IMR-90 (cell line): Measurements from ENCODE around the gene STON2. TPM values are rescaled to one million over a fixed set of nuclear protein-coding genes. Genes with fewer than 3 reads are reported as not detected.

ENCODE experiments used
- ATAC-seq: fragments of 200-7000 bp; cut with Tn5 transposase; 2 replicates; pipeline ENCODE4 v1.9.1; 2020; ENCODE audit warnings: low read depth, mild to moderate bottlenecking, moderate library complexity
- BruUV-seq: library from RNA; stranded (reverse); fragments of 400-500 nt; replicated peaks from 2 replicates; lab custom pipeline; 2021; lab: Mats Ljungman, UMichigan
- CTCF ChIA-PET: fragments of 300-600 bp; formaldehyde crosslinking; extraction: SDS; loops from one replicate; lab custom pipeline; 2021; ENCODE audit warnings: antibody characterized with exemption; lab: Yijun Ruan, JAX
- POLR2A ChIA-PET: fragments of 300-600 bp; sonication (Branson Sonifier 250); formaldehyde crosslinking; loops from one replicate; lab custom pipeline; 2022; ENCODE audit warnings: antibody characterized with exemption; ENCODE audit not compliant: unreplicated experiment; lab: Charles Lee
- DNase-seq: peaks from one replicate; pipeline ENCODE4 v3.0.0; 2013
- H2AFZ ChIP-seq: replicated peaks from 2 replicates; pipeline ENCODE3; 2013; ENCODE audit warnings: low read length, mild to moderate bottlenecking; ENCODE audit not compliant: poor library complexity
- H2AK5ac ChIP-seq: 2 replicates; pipeline ENCODE4 v1.6.1; 2013; ENCODE audit warnings: low read depth, low read length, inconsistent platforms
- H2AK9ac ChIP-seq: replicated peaks from 2 replicates; pipeline ENCODE3; 2013; ENCODE audit warnings: mild to moderate bottlenecking, low read depth, low read length, moderate library complexity; ENCODE audit not compliant: poor library complexity
- H2BK120ac ChIP-seq: 2 replicates; pipeline ENCODE4 v1.6.1; 2013; ENCODE audit warnings: low read depth, low read length, inconsistent platforms
- H2BK15ac ChIP-seq: 3 replicates; pipeline ENCODE4 v1.6.1; 2013; ENCODE audit warnings: low read depth, low read length, inconsistent platforms
- H2BK20ac ChIP-seq: 2 replicates; pipeline ENCODE4 v1.6.1; 2013; ENCODE audit warnings: low read depth, mild to moderate bottlenecking, inconsistent platforms, low read length, moderate library complexity
- H2BK5ac ChIP-seq: 2 replicates; pipeline ENCODE4 v1.6.1; 2013; ENCODE audit warnings: mild to moderate bottlenecking, low read depth, low read length, inconsistent platforms; ENCODE audit not compliant: poor library complexity, severe bottlenecking
- H3K14ac ChIP-seq: replicated peaks from 2 replicates; pipeline ENCODE4 v1.6.1; 2013; ENCODE audit warnings: low read depth, low read length, inconsistent platforms
- H3K18ac ChIP-seq: 2 replicates; pipeline ENCODE4 v1.6.1; 2013; ENCODE audit warnings: low read depth, low read length, control low read depth
- H3K23ac ChIP-seq: 2 replicates; pipeline ENCODE4 v1.6.1; 2013; ENCODE audit warnings: low read depth, low read length, inconsistent platforms
- H3K27ac ChIP-seq: 2 replicates; pipeline ENCODE4 v1.5.1; 2013; ENCODE audit warnings: mild to moderate bottlenecking, control low read depth, low read length; ENCODE audit not compliant: insufficient read depth
- H3K27me3 ChIP-seq: 2 replicates; pipeline ENCODE4 v1.6.1; 2013; ENCODE audit warnings: low read length; ENCODE audit not compliant: control insufficient read depth, insufficient read depth
- H3K36me3 ChIP-seq: 2 replicates; pipeline ENCODE4 v1.6.1; 2013; ENCODE audit warnings: low read length, mixed read lengths; ENCODE audit not compliant: control insufficient read depth, insufficient read depth
- H3K4ac ChIP-seq: 2 replicates; pipeline ENCODE4 v1.6.1; 2013; ENCODE audit warnings: low read depth, low read length, inconsistent platforms
- H3K4me1 ChIP-seq: 2 replicates; pipeline ENCODE4 v1.6.1; 2013; ENCODE audit warnings: low read length, mixed read lengths; ENCODE audit not compliant: control insufficient read depth, insufficient read depth
- H3K4me2 ChIP-seq: 2 replicates; pipeline ENCODE4 v1.6.1; 2013; ENCODE audit warnings: low read depth, mild to moderate bottlenecking, control low read depth, low read length, moderate library complexity
- H3K4me3 ChIP-seq: 2 replicates; pipeline ENCODE4 v1.5.1; 2013; ENCODE audit warnings: low read depth, mild to moderate bottlenecking, control low read depth, low read length, moderate library complexity; ENCODE audit not compliant: insufficient read depth
- H3K56ac ChIP-seq: 2 replicates; pipeline ENCODE4 v1.6.1; 2013; ENCODE audit warnings: low read length, inconsistent platforms; ENCODE audit not compliant: insufficient read depth; ENCODE audit errors: extremely low read depth
- H3K79me1 ChIP-seq, 2 experiments: 2 replicates each; pipeline ENCODE4 v1.6.1; 2013; ENCODE audit warnings: low read length in 2 of 2, inconsistent platforms in 1 of 2, low read depth in 1 of 2
- H3K9ac ChIP-seq: 2 replicates; pipeline ENCODE4 v1.6.1; 2013; ENCODE audit warnings: low read depth, low read length, control low read depth
- H3K9me1 ChIP-seq: 2 replicates; pipeline ENCODE4 v1.6.1; 2013; ENCODE audit warnings: low read length, inconsistent platforms; ENCODE audit not compliant: insufficient read depth
- H3K9me3 ChIP-seq: 2 replicates; pipeline ENCODE4 v1.6.1; 2013; ENCODE audit warnings: low read length; ENCODE audit not compliant: control insufficient read depth, insufficient read depth
- H4K20me1 ChIP-seq: 2 replicates; pipeline ENCODE4 v1.6.1; 2013; ENCODE audit warnings: low read length, inconsistent platforms; ENCODE audit not compliant: insufficient read depth
- H4K5ac ChIP-seq: 2 replicates; pipeline ENCODE4 v1.6.1; 2013; ENCODE audit warnings: mild to moderate bottlenecking, low read depth, low read length, control low read depth
- H4K8ac ChIP-seq, 2 experiments: 2 replicates each; pipeline ENCODE4 v1.6.1; 2013; ENCODE audit warnings: low read depth in 2 of 2, low read length in 2 of 2, control low read depth in 1 of 2, inconsistent platforms in 1 of 2
- H4K91ac ChIP-seq: 2 replicates; pipeline ENCODE4 v1.6.1; 2013; ENCODE audit warnings: low read depth, low read length, inconsistent platforms; ENCODE audit not compliant: insufficient read depth
- BHLHE40 ChIP-seq: fragments of 150-350 bp; IDR thresholded peaks from 2 replicates; pipeline ENCODE4 v1.6.1; 2016; ENCODE audit warnings: mild to moderate bottlenecking, low read depth, low read length
- CEBPB ChIP-seq: IDR thresholded peaks from 2 replicates; pipeline ENCODE4 v1.6.1; 2012; ENCODE audit warnings: low read depth, low read length, improper control_type of control experiment
- CHD1 ChIP-seq: IDR thresholded peaks from 2 replicates; pipeline ENCODE4 v1.6.1; 2012; ENCODE audit warnings: low read depth, low read length, improper control_type of control experiment
- ELK1 ChIP-seq: fragments of 150-350 bp; IDR thresholded peaks from 2 replicates; pipeline ENCODE4 v1.6.1; 2016; ENCODE audit warnings: low read depth, mild to moderate bottlenecking, low read length, moderate library complexity, borderline replicate concordance
- FOS ChIP-seq: fragments of 150-350 bp; IDR thresholded peaks from 2 replicates; pipeline ENCODE4 v1.6.1; 2016; ENCODE audit warnings: low read depth, low read length
- MAFK ChIP-seq: IDR thresholded peaks from 2 replicates; pipeline ENCODE4 v1.6.1; 2012; ENCODE audit warnings: low read depth, low read length, improper control_type of control experiment
- MAZ ChIP-seq: IDR thresholded peaks from 2 replicates; pipeline ENCODE4 v1.6.1; 2012; ENCODE audit warnings: low read depth, mild to moderate bottlenecking, low read length, improper control_type of control experiment, moderate library complexity, borderline replicate concordance
- MXI1 ChIP-seq: IDR thresholded peaks from 2 replicates; pipeline ENCODE4 v1.6.1; 2012; ENCODE audit warnings: low read depth, mild to moderate bottlenecking, low read length, moderate library complexity, borderline replicate concordance
- NFE2L2 ChIP-seq: fragments of 150-350 bp; IDR thresholded peaks from 2 replicates; pipeline ENCODE4 v1.6.1; 2016; ENCODE audit warnings: low read depth, mild to moderate bottlenecking, low read length
- POLR2A ChIP-seq: IDR thresholded peaks from 2 replicates; pipeline ENCODE4 v1.6.1; 2012; ENCODE audit warnings: mild to moderate bottlenecking, low read depth, low read length
- RAD21 ChIP-seq: IDR thresholded peaks from 2 replicates; pipeline ENCODE4 v1.6.1; 2012; ENCODE audit warnings: low read length, improper control_type of control experiment
- RCOR1 ChIP-seq: IDR thresholded peaks from 2 replicates; pipeline ENCODE4 v1.6.1; 2012; ENCODE audit warnings: mild to moderate bottlenecking, low read length, improper control_type of control experiment; ENCODE audit not compliant: insufficient replicate concordance
- RFX5 ChIP-seq: IDR thresholded peaks from 2 replicates; pipeline ENCODE4 v1.8.0; 2012; ENCODE audit warnings: low read depth, mild to moderate bottlenecking, low read length, moderate library complexity
- SMC3 ChIP-seq: fragments of 150-350 bp; IDR thresholded peaks from 2 replicates; pipeline ENCODE4 v1.6.1; 2016; ENCODE audit warnings: low read depth, mild to moderate bottlenecking, antibody characterized with exemption, low read length, moderate library complexity
- WGBS, 2 experiments: methylation state at CpG; one replicate each; pipeline versions ENCODE4 v1.1.5 to v1.1.7; 2013; ENCODE audit warnings: missing lambda C conversion rate in 2 of 2; ENCODE audit not compliant: insufficient read length in 1 of 2; ENCODE audit errors: extremely low coverage in 2 of 2; 5-methylcytosine and 5-hydroxymethylcytosine counted together
- dilution Hi-C: fragments of 300-500 bp; cut with HindIII; formaldehyde crosslinking; loops from one replicate; pipeline ENCODE4 v1.14.3; 2018; ENCODE audit warnings: low sequenced_read_pairs; ENCODE audit not compliant: unreplicated experiment
- in situ Hi-C: fragments of 300-500 bp; cut with MboI; formaldehyde crosslinking; loops from 3 replicates; pipeline ENCODE4 v1.14.3; 2019; ENCODE audit warnings: low sequenced_read_pairs, inconsistent platforms, mixed read lengths
- intact Hi-C: fragments of 100-400 bp; cut with micrococcal nuclease; formaldehyde crosslinking; loops from 2 replicates; pipeline ENCODE4 v1.10.0; 2022
- polyA plus RNA-seq, 3 experiments: library from polyadenylated mRNA; depleted of rRNA; stranded (reverse); fragments of >200 nt; gene quantifications; 2 replicates each; pipeline ENCODE4 v1.2.3, GENCODE V29; 2012; ENCODE audit warnings: low replicate concordance in 1 of 3
- total RNA-seq: library from RNA; depleted of rRNA; stranded (reverse); fragments of >200 nt; gene quantifications from 2 replicates; pipeline ENCODE4 v1.2.3, GENCODE V29; 2012
- TF ChIP-seq, protein P1 (sequence below): conservative IDR thresholded peaks from 2 replicates; pipeline ENCODE4 v1.5.1; 2012; ENCODE audit warnings: mild to moderate bottlenecking, low read depth, low read length, improper control_type of control experiment
- TF ChIP-seq, protein P2 (sequence below): fragments of 150-350 bp; IDR thresholded peaks from 2 replicates; pipeline ENCODE4 v1.6.1; 2017; ENCODE audit warnings: mild to moderate bottlenecking, antibody characterized with exemption, low read length, low read depth

STON2 gene
- total and polyA plus RNA-seq, 2 of the 4 experiments (the other 2 are of a cell fraction): not detected

DNA sequence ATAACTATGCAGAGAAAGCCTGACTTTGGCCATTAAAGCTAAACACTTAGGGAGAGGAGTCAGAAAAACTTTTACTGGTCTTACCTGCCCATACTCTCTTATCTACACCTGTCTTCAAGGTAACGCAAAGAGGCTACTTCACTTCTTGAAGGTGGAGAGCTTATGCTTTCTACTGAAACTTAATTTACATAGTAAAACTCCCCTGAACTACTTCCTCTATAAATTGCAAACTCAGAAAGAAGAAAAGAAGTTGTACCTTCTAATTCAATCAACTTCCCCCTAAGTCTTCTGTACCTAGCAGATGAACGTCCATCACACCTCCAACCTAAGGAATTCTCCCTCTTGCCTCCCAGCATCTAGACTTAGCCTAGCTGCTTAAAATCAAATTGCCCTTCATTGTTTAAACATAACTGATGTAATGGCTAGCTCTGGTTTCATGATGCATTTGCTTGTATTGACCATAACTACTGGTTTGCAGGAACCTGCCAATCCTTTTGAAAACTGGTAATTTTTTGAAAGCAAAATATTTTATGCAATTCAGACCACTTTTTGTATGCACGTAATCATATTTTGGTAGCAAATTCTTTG is 87.7 kb downstream of the STON2 start:
- Histone ChIP-seq H3K36me3 (no peaks in the 10 kb centered on the region), H3K79me1 (no peaks in the 10 kb centered on the region), H3K27ac (no peak overlapping the region), H3K9me1 (no peaks in the 10 kb centered on the region), H3K4ac (no peak overlapping the region), H2BK20ac (no peak overlapping the region), H3K14ac (no peak overlapping the region), H2AFZ (no peak overlapping the region), H3K27me3 (no peaks in the 10 kb centered on the region), H2BK15ac (no peak overlapping the region), H3K9ac (no peak overlapping the region), H3K4me2 (no peak overlapping the region), H4K20me1 (no peaks in the 10 kb centered on the region), H2BK5ac (no peak overlapping the region), H2AK9ac (no peak overlapping the region), H3K4me3 (no peak overlapping the region), H3K18ac (no peak overlapping the region), H3K23ac (no peak overlapping the region), H3K4me1 (no peaks in the 10 kb centered on the region), H3K56ac (no peak overlapping the region), H4K8ac (no peak overlapping the region), H2BK120ac (no peak overlapping the region), H4K5ac (no peak overlapping the region), H2AK5ac (no peak overlapping the region), H4K91ac (no peak overlapping the region), H3K9me3 (no peaks in the 10 kb centered on the region)
- in situ Hi-C loops (no loop called here), dilution Hi-C loops (no loop called here), intact Hi-C loops (no loop called here)
- ATAC-seq (no peak), DNase-seq (no peak)
- ChIA-PET CTCF (no interaction called here), POLR2A (no interaction called here)
- 50% methylated on average over 1 of the region's 3 CpGs; no CpG with 5 or more reads in 1 of the 2 experiments for WGBS, 2 experiments
- TF ChIP-seq RFX5 (no peak), RAD21 (no peak), SMC3 (no peak), MAZ (no peak), CEBPB (no peak), ELK1 (no peak), CHD1 (no peak), BHLHE40 (no peak), NFE2L2 (no peak), FOS (no peak), MAFK (no peak), POLR2A (no peak), RCOR1 (no peak), MXI1 (no peak)
- TF ChIP-seq, protein P1, sequence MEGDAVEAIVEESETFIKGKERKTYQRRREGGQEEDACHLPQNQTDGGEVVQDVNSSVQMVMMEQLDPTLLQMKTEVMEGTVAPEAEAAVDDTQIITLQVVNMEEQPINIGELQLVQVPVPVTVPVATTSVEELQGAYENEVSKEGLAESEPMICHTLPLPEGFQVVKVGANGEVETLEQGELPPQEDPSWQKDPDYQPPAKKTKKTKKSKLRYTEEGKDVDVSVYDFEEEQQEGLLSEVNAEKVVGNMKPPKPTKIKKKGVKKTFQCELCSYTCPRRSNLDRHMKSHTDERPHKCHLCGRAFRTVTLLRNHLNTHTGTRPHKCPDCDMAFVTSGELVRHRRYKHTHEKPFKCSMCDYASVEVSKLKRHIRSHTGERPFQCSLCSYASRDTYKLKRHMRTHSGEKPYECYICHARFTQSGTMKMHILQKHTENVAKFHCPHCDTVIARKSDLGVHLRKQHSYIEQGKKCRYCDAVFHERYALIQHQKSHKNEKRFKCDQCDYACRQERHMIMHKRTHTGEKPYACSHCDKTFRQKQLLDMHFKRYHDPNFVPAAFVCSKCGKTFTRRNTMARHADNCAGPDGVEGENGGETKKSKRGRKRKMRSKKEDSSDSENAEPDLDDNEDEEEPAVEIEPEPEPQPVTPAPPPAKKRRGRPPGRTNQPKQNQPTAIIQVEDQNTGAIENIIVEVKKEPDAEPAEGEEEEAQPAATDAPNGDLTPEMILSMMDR: no peak
- TF ChIP-seq, protein P2, sequence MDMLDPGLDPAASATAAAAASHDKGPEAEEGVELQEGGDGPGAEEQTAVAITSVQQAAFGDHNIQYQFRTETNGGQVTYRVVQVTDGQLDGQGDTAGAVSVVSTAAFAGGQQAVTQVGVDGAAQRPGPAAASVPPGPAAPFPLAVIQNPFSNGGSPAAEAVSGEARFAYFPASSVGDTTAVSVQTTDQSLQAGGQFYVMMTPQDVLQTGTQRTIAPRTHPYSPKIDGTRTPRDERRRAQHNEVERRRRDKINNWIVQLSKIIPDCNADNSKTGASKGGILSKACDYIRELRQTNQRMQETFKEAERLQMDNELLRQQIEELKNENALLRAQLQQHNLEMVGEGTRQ: no peak
- BruUV-seq: no TSS peak
